HepG2 (cell line): Measurements from ENCODE around the gene PNLDC1.

Experiments
- CTCF ChIP-seq: sonication (generic); formaldehyde crosslinking; IDR thresholded peaks from 2 replicates; pipeline ENCODE4 v1.5.0; 2020; ENCODE audit warnings: mild to moderate bottlenecking, missing genetic modification reagents, moderate library complexity
- GABPB1 ChIP-seq: IDR thresholded peaks from 2 replicates; pipeline ENCODE4 v1.6.1; 2016; ENCODE audit warnings: mild to moderate bottlenecking, missing genetic modification reagents, moderate library complexity, missing compliant biosample characterization
- POLR2AphosphoS5 ChIP-seq: IDR thresholded peaks from 2 replicates; pipeline ENCODE4 v1.6.1; 2012; ENCODE audit warnings: low read depth, low read length
- TCF7L2 ChIP-seq: IDR thresholded peaks from 2 replicates; pipeline ENCODE4 v1.6.1; 2011; ENCODE audit warnings: mild to moderate bottlenecking, low read depth, low read length, moderate library complexity
- TGIF2 ChIP-seq: IDR thresholded peaks from 2 replicates; pipeline ENCODE4 v1.6.1; 2016; ENCODE audit warnings: control low read depth, missing compliant biosample characterization
- ZFP36 ChIP-seq: fragments of 150-350 bp; IDR thresholded peaks from 2 replicates; pipeline ENCODE4 v1.6.1; 2018; ENCODE audit warnings: borderline replicate concordance, low read length, low read depth; ENCODE audit not compliant: partially characterized antibody

DNA sequence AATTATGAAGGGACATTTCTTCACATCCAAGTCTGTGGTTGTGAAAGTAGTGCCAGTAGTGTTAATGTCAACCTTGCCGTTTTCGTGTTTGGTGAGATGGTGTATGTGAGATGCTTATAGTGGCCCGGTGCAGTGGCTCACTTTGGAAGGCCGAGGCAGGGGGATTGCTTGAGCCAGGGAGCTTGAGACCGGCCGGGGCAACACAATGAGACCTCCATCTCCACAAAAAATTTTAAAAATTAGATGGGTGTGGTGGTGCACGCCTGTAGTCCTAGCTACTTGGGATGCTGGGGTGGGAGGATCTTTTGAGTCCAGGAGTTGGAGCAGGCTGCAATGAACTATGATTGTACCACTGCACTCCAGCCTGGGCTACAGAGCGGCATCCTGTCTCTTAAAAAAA is 37.4 kb downstream of the PNLDC1 start:
- TF ChIP-seq CTCF (CRISPR knock-in tag) (no peak), GABPB1 (CRISPR knock-in tag) (no peak), TCF7L2 (no peak), ZFP36 (no peak), TGIF2 (no peak), POLR2AphosphoS5 (no peak)
